ENCODE results near the gene DKK3.

DKK3 gene

GRCh38 chr11:11988099-11988651 is 20.3 kb downstream of the DKK3 start:
- no peak overlapping the region for H3K27ac Mint-ChIP-seq
- CTCF ChIA-PET: no interaction called here
- no peaks in the 10 kb centered on the region for H3K36me3 Mint-ChIP-seq
- H3K4me3 Mint-ChIP-seq: no peak overlapping the region
- DNase-seq: no peak
- H3K27me3 Mint-ChIP-seq: peaks cover 28% of the 10 kb centered on the region
- no peaks in the 10 kb centered on the region for H3K4me1 Mint-ChIP-seq
- no peaks in the 10 kb centered on the region for H3K9me3 Mint-ChIP-seq

- no peaks in the 10 kb centered on the region for H3K4me1 Mint-ChIP-seq
- H3K4me3 Mint-ChIP-seq: no peak overlapping the region
- CTCF ChIA-PET: no interaction called here
- no peaks in the 10 kb centered on the region for H3K9me3 Mint-ChIP-seq
- H3K27ac Mint-ChIP-seq: no peak overlapping the region
- H3K27me3 Mint-ChIP-seq: peaks cover 32% of the 10 kb centered on the region
- no peaks in the 10 kb centered on the region for H3K36me3 Mint-ChIP-seq
- DNase-seq: no peak
These were observed 20.9 kb downstream of the DKK3 start for GRCh38 chr11:11987503-11988022.

GRCh38 chr11:11985954-11986949 is 22.2 kb downstream of the DKK3 start:
- H3K36me3 Mint-ChIP-seq: no peaks in the 10 kb centered on the region
- no peak for DNase-seq
- H3K9me3 Mint-ChIP-seq: no peaks in the 10 kb centered on the region
- H3K4me3 Mint-ChIP-seq: no peak overlapping the region
- no peak overlapping the region for H3K27ac Mint-ChIP-seq
- peaks cover 30% of the 10 kb centered on the region for H3K27me3 Mint-ChIP-seq
- CTCF ChIA-PET: interaction anchor here (1.3 kb wide), 1 partner anchor 46 kb away, joined by 3 read pairs; no protein-coding TSS in a partner anchor
- H3K4me1 Mint-ChIP-seq: no peaks in the 10 kb centered on the region

GRCh38 chr11:11985016-11985715 is 23.3 kb downstream of the DKK3 start:
- no peak for DNase-seq
- no peaks in the 10 kb centered on the region for H3K9me3 Mint-ChIP-seq
- no peaks in the 10 kb centered on the region for H3K4me1 Mint-ChIP-seq
- no peaks in the 10 kb centered on the region for H3K36me3 Mint-ChIP-seq
- CTCF ChIA-PET: interaction anchor here (0.8 to 1.3 kb wide), 2 partner anchors 32 to 45 kb away, joined by 3 read pairs; no protein-coding TSS in a partner anchor
- peaks cover 29% of the 10 kb centered on the region for H3K27me3 Mint-ChIP-seq
- H3K27ac Mint-ChIP-seq: no peak overlapping the region
- H3K4me3 Mint-ChIP-seq: no peak overlapping the region

- Mint-ChIP-seq H3K9me3 (no peaks in the 10 kb centered on the region), H3K4me3 (no peak overlapping the region), H3K4me1 (no peaks in the 10 kb centered on the region), H3K27me3 (peaks cover 26% of the 10 kb centered on the region), H3K27ac (no peak overlapping the region), H3K36me3 (no peaks in the 10 kb centered on the region)
- no peak for DNase-seq
- CTCF ChIA-PET: interaction anchor here (1.3 kb wide), 1 partner anchor 44 kb away, joined by 3 read pairs; no protein-coding TSS in a partner anchor
These were observed 23.9 kb downstream of the DKK3 start for GRCh38 chr11:11984563-11984962.

- no peaks in the 10 kb centered on the region for H3K36me3 Mint-ChIP-seq
- H3K27me3 Mint-ChIP-seq: peaks cover 30% of the 10 kb centered on the region
- no peaks in the 10 kb centered on the region for H3K4me1 Mint-ChIP-seq
- no peak for DNase-seq
- H3K9me3 Mint-ChIP-seq: no peaks in the 10 kb centered on the region
- H3K27ac Mint-ChIP-seq: no peak overlapping the region
- CTCF ChIA-PET: interaction anchor here (0.5 to 1.2 kb wide), 2 partner anchors 61 to 116 kb away, joined by 4 to 7 read pairs; no protein-coding TSS in a partner anchor
- no peak overlapping the region for H3K4me3 Mint-ChIP-seq
These were observed 25.0 kb downstream of the DKK3 start for GRCh38 chr11:11983427-11983826.

- no peak for DNase-seq
- CTCF ChIA-PET: interaction anchor here (0.5 to 1.4 kb wide), 3 partner anchors 16 to 116 kb away, joined by 4 to 7 read pairs (median 5); no protein-coding TSS in a partner anchor
- Mint-ChIP-seq H3K4me3 (no peak overlapping the region), H3K9me3 (no peaks in the 10 kb centered on the region), H3K27ac (no peak overlapping the region), H3K27me3 (peaks cover 27% of the 10 kb centered on the region), H3K36me3 (no peaks in the 10 kb centered on the region), H3K4me1 (no peaks in the 10 kb centered on the region)
These were observed 25.5 kb downstream of the DKK3 start for GRCh38 chr11:11982975-11983374.

- Mint-ChIP-seq H3K4me1 (no peaks in the 10 kb centered on the region), H3K9me3 (no peaks in the 10 kb centered on the region), H3K27me3 (peaks cover 27% of the 10 kb centered on the region), H3K4me3 (no peak overlapping the region), H3K36me3 (no peaks in the 10 kb centered on the region), H3K27ac (no peak overlapping the region)
- DNase-seq: no peak
- CTCF ChIA-PET: interaction anchor here (1.2 to 1.4 kb wide), 2 partner anchors 15 to 62 kb away, joined by 4 to 5 read pairs; no protein-coding TSS in a partner anchor
These were observed 26.0 kb downstream of the DKK3 start for GRCh38 chr11:11982461-11982860.

- H3K36me3 Mint-ChIP-seq: no peaks in the 10 kb centered on the region
- DNase-seq: no peak
- H3K4me1 Mint-ChIP-seq: no peaks in the 10 kb centered on the region
- CTCF ChIA-PET: interaction anchor here (1.4 kb wide), 1 partner anchor 15 kb away, joined by 5 read pairs; no protein-coding TSS in a partner anchor
- no peak overlapping the region for H3K4me3 Mint-ChIP-seq
- H3K27me3 Mint-ChIP-seq: peaks cover 27% of the 10 kb centered on the region
- no peak overlapping the region for H3K27ac Mint-ChIP-seq
- no peaks in the 10 kb centered on the region for H3K9me3 Mint-ChIP-seq
These were observed 26.6 kb downstream of the DKK3 start for GRCh38 chr11:11981840-11982239.

- CTCF ChIA-PET: no interaction called here
- Mint-ChIP-seq H3K36me3 (no peaks in the 10 kb centered on the region), H3K4me3 (no peak overlapping the region), H3K27ac (no peak overlapping the region), H3K4me1 (no peaks in the 10 kb centered on the region), H3K9me3 (no peaks in the 10 kb centered on the region), H3K27me3 (peaks cover 28% of the 10 kb centered on the region)
- no peak for DNase-seq
These were observed 27.1 kb downstream of the DKK3 start for GRCh38 chr11:11981364-11981763.

GRCh38 chr11:11980841-11981308 is 27.6 kb downstream of the DKK3 start:
- no peak for DNase-seq

GRCh38 chr11:11980200-11980599 is 28.2 kb downstream of the DKK3 start:
- no peaks in the 10 kb centered on the region for H3K36me3 Mint-ChIP-seq
- CTCF ChIA-PET: interaction anchor here (1.5 kb wide), 1 partner anchor 13 kb away, joined by 4 read pairs; no protein-coding TSS in a partner anchor
- H3K27ac Mint-ChIP-seq: no peak overlapping the region
- no peaks in the 10 kb centered on the region for H3K9me3 Mint-ChIP-seq
- peaks cover 2% of the 10 kb centered on the region for H3K4me1 Mint-ChIP-seq
- DNase-seq: no peak
- H3K4me3 Mint-ChIP-seq: no peak overlapping the region
- H3K27me3 Mint-ChIP-seq: peaks cover 28% of the 10 kb centered on the region

More at GRCh38 chr11:11980841-11981308, 27.6 kb downstream of the DKK3 start:
- Mint-ChIP-seq H3K27ac (no peak overlapping the region), H3K4me1 (no peaks in the 10 kb centered on the region), H3K9me3 (no peaks in the 10 kb centered on the region), H3K27me3 (peaks cover 32% of the 10 kb centered on the region), H3K36me3 (no peaks in the 10 kb centered on the region), H3K4me3 (no peak overlapping the region)
- CTCF ChIA-PET: no interaction called here

- no peak for DNase-seq
- Mint-ChIP-seq H3K4me1 (peaks cover 8% of the 10 kb centered on the region), H3K4me3 (no peak overlapping the region), H3K27me3 (peaks cover 28% of the 10 kb centered on the region), H3K9me3 (no peaks in the 10 kb centered on the region), H3K36me3 (no peaks in the 10 kb centered on the region), H3K27ac (no peak overlapping the region)
- CTCF ChIA-PET: interaction anchor here (1.2 to 1.5 kb wide), 2 partner anchors 13 to 66 kb away, joined by 3 to 4 read pairs; no protein-coding TSS in a partner anchor
These were observed 28.8 kb downstream of the DKK3 start for GRCh38 chr11:11979488-11980117.
